ENCODE results near the gene HTRA2.

Gene HTRA2

GRCh38 chr2:74566076-74566753 is 36.5 kb downstream of the HTRA2 start:
- DNase-seq (ENCODE audit: low read depth in 2 of 2): no peak
- TF ChIP-seq CTCF (IDR thresholded peaks at IDR 0.05; ENCODE audit: low read depth, low read length): no peak
- H3K4me3 ChIP-seq (replicated peaks in 1 of 2; ENCODE audit: low read depth in 2 of 2, low read length in 2 of 2): no peak overlapping the region

- no peak overlapping the region for H3K4me3 ChIP-seq (replicated peaks in 1 of 2; ENCODE audit: low read depth in 2 of 2, low read length in 2 of 2)
- DNase-seq (ENCODE audit: low read depth in 2 of 2): peak; percentile 88 to 97
- TF ChIP-seq CTCF (IDR thresholded peaks at IDR 0.05; ENCODE audit: low read depth, low read length): no peak
Observed at GRCh38 chr2:74566754-74567085, 37.0 kb downstream of the HTRA2 start.

GRCh38 chr2:74567881-74568280 is 38.1 kb downstream of the HTRA2 start:
- no peak for TF ChIP-seq CTCF (IDR thresholded peaks at IDR 0.05; ENCODE audit: low read depth, low read length)
- peak; percentile 86 to 93 for DNase-seq (ENCODE audit: low read depth in 2 of 2)
- H3K4me3 ChIP-seq (replicated peaks in 1 of 2; ENCODE audit: low read depth in 2 of 2, low read length in 2 of 2): no peak overlapping the region

- TF ChIP-seq CTCF (IDR thresholded peaks at IDR 0.05; ENCODE audit: low read depth, low read length): no peak
- DNase-seq (ENCODE audit: low read depth in 2 of 2): no peak
- no peak overlapping the region for H3K4me3 ChIP-seq (replicated peaks in 1 of 2; ENCODE audit: low read depth in 2 of 2, low read length in 2 of 2)
Observed at GRCh38 chr2:74569686-74570085, 40.0 kb downstream of the HTRA2 start.

- DNase-seq (ENCODE audit: low read depth in 2 of 2): no peak
- no peak for TF ChIP-seq CTCF (IDR thresholded peaks at IDR 0.05; ENCODE audit: low read depth, low read length)
Observed at GRCh38 chr2:74571058-74571457, 41.3 kb downstream of the HTRA2 start.

GRCh38 chr2:74572178-74572925 is 42.6 kb downstream of the HTRA2 start:
- DNase-seq (ENCODE audit: low read depth in 2 of 2): no peak
- TF ChIP-seq CTCF (IDR thresholded peaks at IDR 0.05; ENCODE audit: low read depth, low read length): peak; percentile 15

More at GRCh38 chr2:74571058-74571457, 41.3 kb downstream of the HTRA2 start:
- no peak overlapping the region for H3K4me3 ChIP-seq (replicated peaks in 1 of 2; ENCODE audit: low read depth in 2 of 2, low read length in 2 of 2)

More at GRCh38 chr2:74572178-74572925, 42.6 kb downstream of the HTRA2 start:
- H3K4me3 ChIP-seq (replicated peaks in 1 of 2; ENCODE audit: low read depth in 2 of 2, low read length in 2 of 2): no peak overlapping the region

Data from cardiac fibroblast (primary cell).